GM11168 (cell line): ENCODE data around the gene NOL4L.

Experiments
- in situ Hi-C: fragments of 300-500 bp; cut with MboI; formaldehyde crosslinking; loops from one replicate; pipeline ENCODE4 v1.12.0; 2022; ENCODE audit warnings: low sequenced_read_pairs; ENCODE audit not compliant: unreplicated experiment

The NOL4L gene

GRCh38 chr20:32613192-32614053 is 28.3 kb upstream of the NOL4L start:
- in situ Hi-C loops = no loop called here

GRCh38 chr20:32612351-32613191 is 27.4 kb upstream of the NOL4L start:
- in situ Hi-C loops = no loop called here

- in situ Hi-C loops = no loop called here
Observed at GRCh38 chr20:32611868-32612267, 26.7 kb upstream of the NOL4L start.

GRCh38 chr20:32611286-32611685 is 26.2 kb upstream of the NOL4L start:
- in situ Hi-C loops = no loop called here

- in situ Hi-C loops = no loop called here
Observed at GRCh38 chr20:32610472-32611218, 25.5 kb upstream of the NOL4L start.

GRCh38 chr20:32609993-32610392 is 24.9 kb upstream of the NOL4L start:
- in situ Hi-C loops = no loop called here

- in situ Hi-C loops = no loop called here
Observed at GRCh38 chr20:32609111-32609773, 24.1 kb upstream of the NOL4L start.

- in situ Hi-C loops = no loop called here
Observed at GRCh38 chr20:32608664-32609015, 23.5 kb upstream of the NOL4L start.

GRCh38 chr20:32607727-32608663 is 22.9 kb upstream of the NOL4L start:
- in situ Hi-C loops = no loop called here

- in situ Hi-C loops = no loop called here
Observed at GRCh38 chr20:32607324-32607723, 22.2 kb upstream of the NOL4L start.

GRCh38 chr20:32606790-32607189 is 21.7 kb upstream of the NOL4L start:
- in situ Hi-C loops = no loop called here

GRCh38 chr20:32606107-32606506 is 21.0 kb upstream of the NOL4L start:
- in situ Hi-C loops = no loop called here

- in situ Hi-C loops = no loop called here
Observed at GRCh38 chr20:32605167-32605656, 20.1 kb upstream of the NOL4L start.

GRCh38 chr20:32603046-32603726 is 18.1 kb upstream of the NOL4L start:
- in situ Hi-C loops = no loop called here

GRCh38 chr20:32602273-32602672 is 17.1 kb upstream of the NOL4L start:
- in situ Hi-C loops = no loop called here

- in situ Hi-C loops = no loop called here
Observed at GRCh38 chr20:32600681-32601237, 15.6 kb upstream of the NOL4L start.

- in situ Hi-C loops = no loop called here
Observed at GRCh38 chr20:32599783-32600340, 14.7 kb upstream of the NOL4L start.

GRCh38 chr20:32598606-32599005 is 13.5 kb upstream of the NOL4L start:
- in situ Hi-C loops = no loop called here
